HG03378 (cell line): ENCODE data around the gene KRTAP5-9.
"Not testable (repeated sequence)": the region's sequence is repeated elsewhere in the genome, so short reads cannot be mapped to it uniquely, and the experiment has no call there.

Experiments used
- ATAC-seq: cut with Tn5 transposase; IDR thresholded peaks from one replicate; pipeline ENCODE4 v1.9.1; 2021; ENCODE audit warnings: mild to moderate bottlenecking, moderate library complexity; ENCODE audit not compliant: unreplicated experiment

KRTAP5-9 gene

DNA sequence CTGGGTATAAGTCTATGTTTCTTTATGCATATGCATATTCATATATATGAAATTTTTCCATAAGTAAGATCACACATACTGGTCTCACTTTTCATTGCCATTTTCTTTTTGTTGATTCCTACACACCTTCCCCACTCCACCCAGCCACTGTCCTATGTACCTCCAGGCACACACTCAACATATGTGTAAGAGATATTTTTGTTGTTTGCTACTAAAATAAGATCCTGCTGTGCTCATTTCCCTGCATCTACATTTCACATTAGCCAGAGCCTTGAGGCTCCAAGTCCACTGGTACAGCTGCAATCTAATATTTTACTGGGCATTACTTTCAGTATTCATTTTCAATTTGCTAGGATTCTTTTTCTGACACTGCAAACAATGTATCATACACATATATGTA, 9.0 kb downstream of the KRTAP5-9 start:
- ATAC-seq, result no peak

DNA sequence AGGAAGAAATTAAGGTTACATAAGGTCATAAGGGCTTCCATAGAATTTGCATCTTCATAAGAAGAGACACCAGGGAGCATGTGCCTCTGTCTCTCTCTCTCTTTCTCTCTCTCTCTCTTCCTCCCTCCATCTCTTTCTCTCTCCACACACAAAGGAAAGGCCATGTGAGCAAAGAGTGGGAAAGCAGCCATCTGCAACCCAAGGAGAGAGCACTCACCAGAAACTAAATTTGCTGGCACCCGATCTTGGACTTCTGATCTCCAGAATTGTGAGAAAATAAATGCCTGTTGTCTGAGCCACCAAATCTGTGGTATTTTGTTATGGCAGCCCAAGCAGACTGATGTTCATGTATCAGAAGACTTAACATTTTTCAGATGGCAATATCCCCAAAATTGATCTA, 10.8 kb downstream of the KRTAP5-9 start:
- ATAC-seq, result no peak

DNA sequence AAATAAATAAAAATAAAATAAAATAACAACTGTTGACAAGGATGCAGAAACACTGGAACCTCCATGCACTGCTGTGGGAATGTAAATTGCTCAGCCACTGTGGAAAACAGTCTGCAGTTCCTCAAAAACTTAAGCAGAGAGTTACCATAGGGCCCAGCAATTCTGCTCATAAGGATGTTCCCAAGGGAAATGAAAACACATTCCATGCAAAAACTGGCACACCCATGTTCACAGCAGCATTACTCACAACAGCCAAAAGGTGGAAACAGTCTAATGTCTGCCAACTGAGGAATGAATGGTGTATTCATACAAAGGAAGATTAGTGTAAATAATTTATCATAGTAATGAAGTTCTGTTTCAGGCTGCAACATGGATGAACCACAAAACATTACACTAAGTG, 13.9 kb downstream of the KRTAP5-9 start:
- no peak for ATAC-seq

DNA sequence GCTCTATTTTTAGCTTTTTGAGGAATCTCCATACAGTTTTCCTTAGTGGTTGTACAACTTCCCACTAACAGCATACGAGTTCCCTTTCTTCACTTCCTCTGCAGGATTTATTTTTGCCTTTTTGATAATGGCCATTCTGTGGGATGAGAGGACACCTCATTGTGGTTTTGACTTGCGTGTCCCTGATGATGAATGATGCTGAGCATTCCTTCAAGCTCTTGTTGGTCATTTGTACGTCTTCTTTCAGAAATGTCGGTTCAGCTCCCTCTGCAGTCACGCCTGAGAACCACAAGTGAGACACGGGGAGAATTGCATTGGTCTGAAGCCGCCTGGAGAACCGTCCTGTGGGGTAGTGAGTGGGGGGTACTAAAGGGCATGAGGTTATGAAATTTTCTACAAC, 15.2 kb downstream of the KRTAP5-9 start:
- ATAC-seq, result no peak

DNA sequence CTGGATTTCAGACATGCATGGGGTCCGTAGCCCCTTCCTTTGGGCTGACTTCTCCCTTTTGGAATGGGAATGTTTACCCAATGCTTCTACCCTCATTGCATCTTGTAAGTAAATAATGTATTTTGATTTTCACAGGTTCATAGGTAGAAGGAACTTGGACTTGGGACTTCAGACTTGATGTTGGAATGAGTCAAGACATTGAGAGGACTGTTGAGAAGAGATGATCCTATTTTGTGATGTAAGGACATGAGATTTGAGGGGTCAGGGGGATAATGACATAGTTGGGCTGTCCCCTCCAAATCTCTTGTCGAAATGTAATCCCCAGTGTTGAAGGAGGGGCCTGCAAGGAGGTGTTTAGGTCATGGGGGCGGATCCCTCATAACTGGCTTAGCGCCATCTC, 16.2 kb downstream of the KRTAP5-9 start:
- ATAC-seq, result no peak

DNA sequence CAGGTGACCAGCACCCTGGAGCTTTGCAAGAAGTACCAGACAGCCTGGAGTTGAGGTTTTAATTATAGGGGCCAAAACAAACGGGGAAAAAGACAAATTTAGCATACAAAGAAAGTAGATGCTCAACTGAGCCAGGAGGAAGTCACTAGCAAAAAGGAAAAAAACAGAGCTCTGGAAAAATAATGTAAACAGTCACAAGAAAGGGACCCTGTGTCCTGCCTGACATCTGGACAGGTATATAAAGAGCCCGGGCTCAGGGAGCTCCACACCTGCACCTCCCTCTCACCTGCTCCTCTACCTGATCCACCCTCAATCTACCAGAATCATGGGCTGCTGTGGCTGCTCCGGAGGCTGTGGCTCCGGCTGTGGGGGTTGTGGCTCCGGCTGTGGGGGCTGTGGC, 17.0 kb downstream of the KRTAP5-9 start, which contains the start of gene KRTAP5-10:
Gene KRTAP5-10, plus strand, starts transcription at position 301 of the 400 bp plus-strand sequence. Its CDS starts 25 bp downstream, at position 326.
- no peak for ATAC-seq

DNA sequence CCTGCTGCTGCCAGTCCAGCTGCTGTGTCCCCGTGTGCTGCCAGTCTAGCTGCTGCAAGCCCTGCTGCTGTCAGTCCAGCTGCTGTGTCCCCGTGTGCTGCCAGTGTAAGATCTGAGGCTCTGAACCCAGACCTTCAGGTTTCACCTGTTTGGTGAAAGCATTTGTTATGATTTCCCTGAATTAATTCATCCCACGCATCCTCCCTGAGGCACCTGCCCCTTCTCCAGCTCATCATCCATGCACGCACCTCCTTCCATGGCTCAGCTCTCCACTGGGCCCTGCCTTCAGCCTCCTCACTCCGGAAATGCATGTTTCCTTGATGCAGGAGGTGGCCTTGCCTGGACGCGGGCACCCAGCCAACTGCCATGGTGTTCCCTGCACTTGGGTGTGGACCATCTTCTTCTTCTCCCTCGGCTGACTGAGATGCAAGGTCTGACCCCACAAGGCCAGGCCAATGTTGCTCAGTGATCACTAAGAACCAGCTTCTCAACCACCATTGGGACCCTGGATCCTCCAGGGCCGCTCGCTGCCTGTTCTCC, 17.9 kb downstream of the KRTAP5-9 start:
- ATAC-seq, result no peak

DNA sequence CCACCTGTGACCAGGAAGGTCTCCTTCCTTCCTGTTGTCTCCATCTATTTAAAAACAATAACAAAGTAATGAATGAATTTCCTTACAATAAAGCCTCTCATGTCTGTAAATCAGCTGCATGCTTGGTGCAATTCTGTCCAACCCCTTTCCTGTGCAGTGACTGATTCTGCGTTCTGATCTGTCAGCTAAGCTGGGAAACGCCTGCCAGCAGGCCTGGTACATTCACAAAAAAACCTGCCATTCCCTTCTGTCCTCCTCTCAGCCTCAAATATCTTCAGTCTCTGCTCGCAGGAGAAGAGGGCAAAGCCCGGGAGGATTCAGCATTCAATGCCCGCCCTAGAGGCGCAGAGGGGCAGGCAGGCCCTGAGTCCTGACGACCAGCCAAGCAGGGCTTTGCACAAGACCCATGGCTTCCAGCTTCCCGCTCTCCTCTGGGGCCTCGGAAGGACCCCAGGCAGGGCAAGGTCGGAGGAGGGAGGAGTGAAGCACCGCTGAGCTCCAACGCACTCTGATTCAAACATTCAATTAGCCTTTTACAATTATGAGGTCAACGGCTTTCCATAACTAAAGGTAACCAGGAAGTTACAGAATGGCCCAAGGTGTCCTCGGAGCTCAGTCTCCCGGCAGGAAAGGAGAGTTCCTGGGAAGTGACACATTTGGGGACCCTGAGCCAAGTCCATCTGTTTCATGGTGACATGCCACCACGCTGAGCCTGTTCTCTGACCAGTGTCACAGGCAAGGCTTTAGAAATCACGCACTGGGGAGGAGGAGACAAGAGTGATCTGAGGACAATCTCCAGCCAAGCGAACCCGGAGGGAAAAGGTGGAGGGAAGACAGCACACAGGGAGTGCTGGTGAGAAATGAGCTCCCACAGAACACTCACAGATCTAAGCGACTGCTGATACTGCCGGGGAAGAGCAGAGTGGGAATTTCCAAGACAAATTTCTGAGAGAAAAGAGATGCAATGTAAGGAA, 18.7 kb downstream of the KRTAP5-9 start:
- ATAC-seq, result not testable (repeated sequence)

DNA sequence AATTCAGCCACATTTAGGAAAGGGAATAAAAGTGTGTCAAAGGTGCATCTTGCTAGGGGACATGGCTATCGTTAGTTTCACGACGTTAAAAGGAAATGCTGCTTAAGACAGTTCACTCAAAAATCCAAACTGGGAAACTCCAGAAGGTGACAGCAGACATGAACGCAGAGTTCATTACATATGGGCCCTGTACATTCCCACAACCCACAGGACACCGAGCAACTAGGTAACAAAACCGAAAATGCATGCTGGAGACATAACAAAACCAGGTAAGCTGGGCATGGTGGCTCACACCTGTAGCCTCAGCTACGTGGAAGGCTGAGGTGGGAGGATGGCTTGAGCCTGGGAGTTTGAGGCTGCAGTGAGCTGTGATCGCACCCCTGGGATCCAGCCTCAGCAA, 19.4 kb downstream of the KRTAP5-9 start:
- ATAC-seq, result not testable (repeated sequence)

DNA sequence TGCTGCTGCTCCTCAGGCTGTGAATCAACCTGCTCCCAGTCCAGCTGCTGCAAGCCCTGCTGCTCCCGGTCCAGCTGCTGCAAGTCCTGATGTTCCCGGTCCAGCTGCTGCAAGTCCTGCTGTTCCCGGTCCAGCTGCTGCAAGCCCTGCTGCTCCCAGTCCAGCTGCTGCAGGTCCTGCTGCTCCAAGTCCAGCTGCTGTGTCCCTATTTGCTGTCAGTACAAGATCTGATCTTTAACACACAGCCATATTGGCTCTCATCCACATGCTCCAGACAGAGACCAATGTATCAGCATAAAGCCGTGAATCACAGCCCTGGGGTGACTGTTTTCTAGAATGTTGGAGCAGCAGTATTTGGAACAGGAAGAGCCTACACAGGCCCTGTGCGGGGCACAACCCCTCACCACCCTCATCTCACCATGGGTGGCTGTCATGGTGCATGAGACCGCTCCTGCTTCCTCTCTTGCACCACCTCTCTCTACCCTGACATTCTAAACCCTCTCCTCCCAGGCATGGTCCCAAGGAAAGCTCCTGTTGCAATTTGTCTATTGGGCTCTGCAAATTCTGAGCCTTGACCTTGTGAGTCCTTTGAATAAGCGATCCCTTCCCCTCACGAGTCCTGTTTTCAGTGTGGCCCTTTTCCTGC, 20.6 kb downstream of the KRTAP5-9 start:
- no peak for ATAC-seq

DNA sequence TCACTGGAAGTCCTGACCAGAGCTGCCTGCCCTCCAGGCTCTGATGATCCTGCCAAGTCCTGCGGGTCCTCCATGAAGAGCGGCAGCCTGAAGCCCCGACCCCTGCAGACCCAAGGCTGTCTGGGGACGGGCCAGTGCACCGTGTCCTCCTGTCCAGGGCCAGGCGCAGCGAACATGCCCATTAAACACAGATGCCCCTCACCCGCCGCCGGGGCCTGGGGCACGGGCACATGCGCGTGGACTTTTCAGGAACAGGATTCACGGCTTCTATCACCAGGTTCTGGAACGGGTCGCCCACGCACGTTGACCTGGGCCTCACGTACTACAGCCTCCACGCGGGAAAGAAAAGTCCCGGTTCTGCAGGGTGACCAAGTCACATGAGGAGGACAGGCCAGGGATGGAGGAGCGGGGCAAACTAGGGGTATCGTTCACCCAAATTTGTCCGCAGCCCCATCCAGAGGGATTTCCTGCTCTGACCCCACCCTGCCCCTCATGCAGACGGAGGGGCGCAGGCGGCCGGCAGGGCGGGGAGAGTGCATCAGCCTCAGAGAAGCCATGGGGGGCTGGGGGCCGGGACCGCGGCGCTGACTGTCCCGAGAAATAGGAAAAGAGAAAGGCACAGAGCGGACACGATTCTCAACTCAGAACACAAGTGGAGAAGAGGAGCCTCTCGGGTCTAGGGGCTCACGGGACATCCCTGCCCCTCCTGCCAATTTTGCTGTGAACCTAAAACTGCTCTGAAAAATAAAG, 23.1 kb downstream of the KRTAP5-9 start:
- not testable (repeated sequence) for ATAC-seq

DNA sequence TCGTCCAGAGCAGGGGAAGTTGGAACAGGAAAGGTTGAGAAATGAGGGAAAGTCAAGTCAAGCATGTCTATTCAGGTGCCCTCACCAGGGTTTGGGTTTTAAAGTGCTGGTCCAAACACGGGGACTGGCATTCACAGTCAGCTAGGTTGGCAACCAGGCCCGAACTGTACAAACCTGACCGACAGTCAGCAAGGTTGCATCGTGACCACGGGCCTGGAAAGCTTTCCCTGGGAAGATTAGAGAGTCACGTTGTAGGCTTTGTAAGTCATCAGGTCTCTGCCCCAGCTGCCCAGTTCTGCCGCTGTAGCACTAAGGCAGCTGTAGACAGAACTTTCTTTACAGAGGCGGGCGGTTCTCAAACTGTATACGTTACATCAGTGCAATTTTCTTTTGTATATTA, 24.6 kb downstream of the KRTAP5-9 start:
- ATAC-seq, result no peak

DNA sequence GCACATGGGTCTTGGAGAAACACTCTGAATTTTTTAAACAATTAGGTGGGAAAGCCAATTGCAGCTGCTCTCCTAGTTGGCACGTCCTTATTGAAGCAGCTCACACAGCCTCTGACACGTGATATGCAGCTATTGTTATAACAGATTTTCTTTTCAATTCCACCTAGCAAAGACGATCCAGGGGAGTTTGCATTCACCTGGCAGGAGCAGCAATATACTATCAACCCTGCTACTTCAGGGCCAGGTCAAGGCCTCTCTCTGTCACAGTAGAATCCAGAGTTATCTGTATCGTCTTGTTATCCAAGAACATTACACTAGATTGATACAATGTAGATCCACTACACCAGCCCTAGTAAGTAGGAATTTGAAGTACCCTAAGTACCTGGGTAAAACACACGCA, 26.2 kb downstream of the KRTAP5-9 start:
- no peak for ATAC-seq

DNA sequence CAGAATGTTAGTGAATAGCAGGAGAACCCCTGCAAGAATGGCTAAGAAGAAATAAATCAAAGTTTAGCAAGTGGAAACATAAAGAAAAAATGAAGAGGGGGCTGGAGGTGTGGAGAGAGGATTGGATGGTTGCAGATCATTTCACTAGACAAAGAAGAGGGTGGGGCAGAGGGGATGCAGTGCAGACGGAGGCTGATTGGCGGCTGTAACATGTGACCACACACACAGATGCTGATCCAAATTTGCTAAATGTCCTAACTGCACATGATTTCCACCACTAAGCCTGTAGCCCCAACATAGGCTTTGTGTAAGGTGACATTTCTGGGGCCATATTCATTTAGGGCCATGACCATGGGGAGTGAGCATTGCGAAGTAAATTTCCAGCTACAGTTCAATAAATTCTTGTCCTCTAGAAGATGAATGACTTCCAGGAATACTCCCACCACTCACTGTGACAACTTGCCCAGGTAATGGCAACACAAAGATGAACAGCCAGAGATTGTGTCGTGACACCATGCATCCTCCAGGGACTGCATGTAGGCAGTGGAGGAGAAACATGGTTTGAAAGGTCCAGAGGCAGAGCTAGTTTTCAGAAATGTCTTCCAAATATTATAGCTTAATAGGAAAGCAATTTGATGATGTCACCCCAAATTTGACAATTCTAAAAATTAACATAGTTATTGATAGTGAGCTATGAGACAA, 27.7 kb downstream of the KRTAP5-9 start:
- ATAC-seq, result no peak

DNA sequence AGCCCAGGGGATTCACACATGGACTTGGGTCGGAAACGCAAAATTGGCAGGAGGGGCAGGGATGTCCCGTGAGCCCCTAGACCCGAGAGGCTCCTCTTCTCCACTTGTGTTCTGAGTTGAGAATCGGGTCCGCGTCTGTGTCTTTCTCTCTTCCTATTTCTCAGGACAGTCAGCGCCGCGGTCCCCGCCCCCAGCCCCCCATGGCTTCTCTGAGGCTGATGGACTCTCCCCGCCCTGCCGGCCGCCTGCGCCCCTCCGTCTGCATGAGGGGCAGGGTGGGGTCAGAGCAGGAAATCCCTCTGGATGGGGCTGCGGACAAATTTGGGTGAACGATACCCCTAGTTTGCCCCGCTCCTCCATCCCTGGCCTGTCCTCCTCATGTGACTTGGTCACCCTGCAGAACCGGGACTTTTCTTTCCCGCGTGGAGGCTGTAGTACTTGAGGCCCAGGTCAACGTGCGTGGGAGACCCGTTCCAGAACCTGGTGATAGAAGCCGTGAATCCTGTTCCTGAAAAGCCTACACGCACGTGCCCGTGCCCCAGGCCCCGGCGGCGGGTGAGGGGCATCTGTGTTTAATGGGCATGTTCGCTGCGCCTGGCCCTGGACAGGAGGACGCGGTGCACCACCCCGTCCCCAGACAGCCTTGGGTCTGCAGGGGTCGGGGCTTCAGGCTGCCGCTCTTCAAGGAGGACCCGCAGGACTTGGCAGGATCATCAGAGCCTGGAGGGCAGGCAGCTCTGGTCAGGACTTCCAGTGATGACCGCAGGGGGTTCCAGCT, 28.7 kb downstream of the KRTAP5-9 start:
- ATAC-seq, result not testable (repeated sequence)

DNA sequence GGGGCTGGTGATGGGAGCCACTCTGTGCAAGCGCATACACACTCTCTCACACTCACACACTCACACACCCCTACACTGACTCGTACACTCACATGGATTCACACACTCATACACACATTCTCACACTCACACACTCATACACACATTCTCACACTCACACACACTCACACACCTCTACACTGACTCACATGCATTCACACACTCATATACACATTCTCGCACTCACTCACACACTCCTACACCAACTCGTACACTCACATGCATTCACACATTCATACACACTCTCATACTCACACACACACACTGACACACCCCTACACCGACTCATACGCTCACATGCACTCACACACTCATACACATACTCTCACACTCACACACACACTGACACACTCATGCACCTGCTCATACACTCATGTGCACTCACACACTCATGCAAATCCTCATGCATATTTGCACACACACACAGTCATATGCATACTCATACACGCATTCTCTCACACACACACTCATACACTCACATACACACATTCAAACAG, 29.3 kb downstream of the KRTAP5-9 start:
- no peak for ATAC-seq

DNA sequence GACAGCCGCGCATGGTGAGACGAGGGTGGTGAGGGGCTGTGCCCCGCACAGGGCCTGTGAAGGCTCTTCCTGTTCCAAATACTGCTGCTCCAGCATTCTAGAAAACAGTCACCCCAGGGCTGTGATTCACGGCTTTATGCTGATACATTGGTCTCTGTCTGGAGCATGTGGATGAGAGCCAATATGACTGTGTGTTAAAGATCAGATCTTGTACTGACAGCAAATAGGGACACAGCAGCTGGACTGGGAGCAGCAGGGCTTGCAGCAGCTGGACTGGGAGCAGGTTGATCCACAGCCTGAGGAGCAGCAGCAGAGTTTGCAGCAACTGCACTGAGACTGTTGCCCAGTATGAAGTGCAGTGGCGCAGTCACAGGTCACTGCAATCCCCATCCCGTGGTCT, 31.3 kb downstream of the KRTAP5-9 start:
- not testable (repeated sequence) for ATAC-seq

DNA sequence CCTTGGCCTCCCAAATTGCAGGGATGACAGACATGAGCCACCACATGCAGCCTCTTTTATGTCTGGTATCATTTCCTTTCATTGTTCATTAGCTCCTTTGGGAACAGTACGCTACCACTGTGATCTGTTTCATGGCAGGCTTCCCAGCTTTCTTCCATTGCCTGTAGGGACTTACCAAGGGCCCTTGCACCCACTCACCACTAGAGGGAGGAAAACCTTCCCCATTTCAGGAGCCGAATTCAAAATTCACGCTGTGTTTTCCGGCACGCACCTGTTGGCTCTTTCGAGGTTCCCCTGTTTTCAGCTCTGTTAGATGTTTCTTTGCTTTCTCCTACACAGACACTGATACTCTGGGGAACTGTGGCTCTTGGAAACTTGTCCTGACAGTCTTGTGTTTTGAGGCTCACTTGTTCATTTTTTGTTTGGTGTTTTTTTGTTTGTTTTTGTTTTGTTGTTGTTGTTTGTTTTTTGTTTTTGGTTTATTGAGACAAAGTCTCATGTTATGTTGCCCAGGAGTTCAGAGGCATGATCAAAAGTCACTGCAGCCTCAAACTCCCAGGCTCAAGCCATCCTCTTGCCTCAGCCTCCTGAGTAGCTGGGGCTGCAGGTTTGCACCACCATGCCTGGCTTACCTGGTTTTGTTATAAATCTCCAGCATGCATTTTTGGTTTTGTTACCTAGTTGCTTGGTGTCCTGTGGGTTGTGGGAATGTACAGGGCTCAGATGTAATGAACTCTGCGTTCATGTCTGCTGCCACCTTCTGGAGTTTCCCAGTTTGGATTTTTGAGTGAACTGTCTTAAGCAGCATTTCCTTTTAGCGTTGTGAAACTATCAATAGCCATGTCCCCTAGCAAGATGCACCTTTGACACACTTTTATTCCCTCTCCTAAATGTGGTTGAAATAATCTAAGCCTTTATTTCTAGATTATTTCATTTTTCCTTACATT, 32.1 kb downstream of the KRTAP5-9 start:
- no peak for ATAC-seq
